ENCODE results near the gene TRPV3. TPM values are rescaled to one million over a fixed set of nuclear protein-coding genes. Genes with fewer than 3 reads are reported as not detected.

Gene TRPV3
- total RNA-seq, 1 donor from 2014 or later: 1.0 TPM

DNA sequence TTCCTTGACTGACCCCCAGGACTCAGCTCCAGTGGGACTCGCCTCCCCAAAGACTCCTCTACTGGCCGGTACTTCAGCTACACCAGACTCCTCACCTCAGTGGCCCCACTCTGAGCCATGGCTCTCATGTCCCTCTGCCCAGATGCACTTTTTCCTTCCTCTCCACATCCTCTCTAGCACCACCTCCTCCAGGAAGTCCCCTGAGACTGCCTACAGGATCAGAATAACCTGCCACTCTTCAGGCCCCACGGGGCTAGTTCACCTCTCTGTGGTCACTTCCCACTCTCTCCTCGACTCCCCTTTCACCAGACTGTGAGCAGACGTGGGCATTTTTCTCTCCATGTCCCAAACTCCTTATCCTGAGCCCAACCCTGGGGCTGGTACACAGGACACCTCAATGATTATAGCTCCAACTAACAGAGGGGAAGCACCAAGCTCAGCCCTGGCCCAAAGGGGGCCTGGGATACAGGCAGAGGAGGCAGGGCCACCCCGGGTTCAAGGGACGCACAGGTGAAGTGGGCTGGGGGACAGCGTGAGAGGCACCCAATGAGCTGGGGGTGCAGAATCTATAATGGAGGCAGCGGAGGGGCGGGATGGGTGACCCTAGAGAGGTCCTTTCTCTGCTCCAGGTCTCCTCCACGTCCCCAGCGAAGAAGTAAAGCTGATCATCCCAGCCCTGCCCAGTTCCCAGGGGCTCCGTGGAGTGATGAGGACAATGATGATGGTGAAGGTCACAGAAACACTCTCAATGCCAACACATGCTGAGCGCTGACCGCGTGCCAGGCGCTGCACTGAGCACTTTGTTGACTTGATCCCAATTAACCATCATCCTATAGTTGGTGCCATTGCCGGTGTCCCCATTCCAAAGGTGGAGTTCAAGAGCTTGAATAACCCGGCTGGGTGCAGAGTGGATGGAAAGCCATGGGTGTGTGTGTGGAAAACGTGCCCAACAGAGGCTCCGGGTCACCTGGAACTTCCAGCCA lies 3.9 kb downstream of the TRPV3 start:
- ATAC-seq (ENCODE audit: poor library complexity): no peak
- peak; percentile 40 for DNase-seq
- intact Hi-C loops (cut with DNase I): no loop called here

DNA sequence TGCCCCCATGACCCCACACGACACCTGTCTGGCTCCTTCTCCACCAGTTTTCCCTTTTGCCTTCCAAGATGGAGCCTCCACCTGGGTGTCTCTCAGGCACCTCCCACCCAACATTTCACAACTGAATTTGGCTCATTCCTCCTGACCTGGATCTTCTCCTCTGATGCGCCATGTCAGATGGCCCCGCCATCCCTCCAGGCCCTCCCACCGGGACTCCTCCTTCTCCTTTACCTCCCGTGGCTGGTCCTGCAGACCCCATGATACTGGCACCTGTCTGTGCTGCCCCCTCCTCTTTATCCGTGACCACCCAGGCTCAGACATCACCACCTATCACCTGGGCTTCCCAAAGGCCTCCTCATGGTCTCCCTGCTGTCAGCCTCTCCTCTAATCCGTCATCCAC lies 4.7 kb downstream of the TRPV3 start:
- intact Hi-C loops (cut with DNase I): no loop called here
- DNase-seq (peak; percentile 13), ATAC-seq (ENCODE audit: poor library complexity) (no peak)

DNA sequence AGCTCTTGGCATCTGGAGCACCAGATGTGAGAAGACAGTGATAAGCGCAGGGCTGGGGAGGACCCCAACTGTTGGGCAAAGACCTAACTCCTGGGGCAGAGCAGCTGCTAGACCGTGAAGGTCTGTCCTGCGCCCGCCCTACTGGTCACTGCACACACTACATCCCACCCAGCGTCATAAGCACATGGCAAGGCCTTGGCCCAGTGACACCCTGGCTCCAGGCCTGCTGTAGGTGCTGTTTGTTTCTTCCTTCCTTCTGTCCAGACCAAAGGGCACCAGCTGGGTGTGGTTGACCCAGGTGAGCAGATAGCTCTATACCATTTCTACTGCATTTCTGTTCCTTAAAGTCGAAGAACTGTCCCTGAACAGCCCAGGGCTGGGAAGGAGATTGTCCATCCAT lies 6.4 kb downstream of the TRPV3 start:
- intact Hi-C loops (cut with DNase I): no loop called here
- DNase-seq (peak; percentile 13), ATAC-seq (ENCODE audit: poor library complexity) (no peak)

DNA sequence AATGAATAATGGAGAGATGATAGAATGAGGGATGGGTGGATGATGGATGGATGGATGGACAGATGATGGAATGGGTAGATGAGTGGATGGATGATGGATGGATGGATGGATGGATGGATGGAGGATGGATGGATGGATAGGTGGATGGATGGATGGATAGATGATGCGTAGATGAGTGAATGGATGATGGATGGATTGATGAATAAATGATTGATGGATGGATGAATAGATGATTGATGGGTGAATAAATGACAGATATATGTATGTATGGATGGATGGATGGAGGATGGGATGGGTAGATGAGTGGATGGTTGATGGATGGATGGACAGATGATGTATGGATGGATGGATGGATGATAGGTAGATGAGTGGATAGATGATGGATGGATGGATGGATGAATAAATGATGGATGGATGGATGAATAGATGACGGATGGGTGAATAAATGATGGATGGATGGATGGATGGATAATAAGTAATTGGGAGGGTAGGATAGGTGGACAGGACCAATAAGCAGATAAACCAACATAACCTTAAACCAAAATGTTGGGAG lies 7.9 kb downstream of the TRPV3 start:
- DNase-seq (no peak), ATAC-seq (ENCODE audit: poor library complexity) (no peak)
- intact Hi-C loops (cut with DNase I): no loop called here

DNA sequence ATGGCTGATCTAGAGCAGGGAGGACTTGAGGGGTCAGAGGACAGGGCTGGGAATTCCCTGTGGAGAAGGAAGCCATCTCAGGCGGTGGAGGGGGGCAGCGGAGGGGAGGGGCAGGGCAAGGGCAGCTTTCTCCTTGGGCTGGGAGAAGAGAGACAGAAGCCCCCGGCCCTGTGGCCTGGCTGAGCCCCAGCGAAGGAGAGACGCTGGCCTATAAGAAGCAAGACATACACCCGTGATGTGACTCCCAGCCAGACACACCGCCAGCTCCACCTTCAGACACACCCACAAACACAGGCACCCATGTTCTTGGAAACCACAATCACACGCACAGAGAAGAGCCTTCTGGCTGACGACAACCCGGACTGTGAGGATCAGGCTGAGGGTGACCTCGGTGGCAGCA lies 10.0 kb downstream of the TRPV3 start:
- peak; percentile 15 for DNase-seq
- ATAC-seq (ENCODE audit: poor library complexity): no peak
- intact Hi-C loops (cut with DNase I): no loop called here

DNA sequence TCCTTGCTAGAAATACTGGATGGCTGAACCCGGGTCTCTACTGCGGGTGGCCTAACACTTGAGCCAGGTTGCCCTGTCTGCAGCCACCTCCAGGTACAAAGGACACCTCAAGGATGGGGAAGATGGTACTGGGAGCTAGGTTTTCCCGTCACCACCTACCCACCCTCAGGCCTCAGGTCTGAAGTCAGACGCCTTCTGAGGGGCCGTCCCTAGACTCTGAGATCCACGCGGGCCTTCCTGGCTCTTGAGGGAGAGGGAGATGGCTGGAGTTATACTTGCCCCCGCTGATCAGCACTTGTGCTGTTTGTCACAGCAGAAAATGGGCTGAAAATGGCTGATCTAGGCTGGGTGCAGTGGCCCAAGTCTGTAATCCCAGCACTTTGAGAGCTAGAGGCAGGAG lies 10.6 kb downstream of the TRPV3 start:
- intact Hi-C loops (cut with DNase I): no loop called here
- DNase-seq (peak; percentile 7), ATAC-seq (ENCODE audit: poor library complexity) (no peak)

- intact Hi-C loops (cut with DNase I): no loop called here
- DNase-seq (peak; percentile 5), ATAC-seq (ENCODE audit: poor library complexity) (no peak)
Observed at GRCh38 chr17:3546521-3546920, 11.1 kb downstream of the TRPV3 start.

GRCh38 chr17:3545151-3545550 lies 12.5 kb downstream of the TRPV3 start:
- peak; percentile 8 for DNase-seq
- no peak for ATAC-seq (ENCODE audit: poor library complexity)
- intact Hi-C loops (cut with DNase I): no loop called here

DNA sequence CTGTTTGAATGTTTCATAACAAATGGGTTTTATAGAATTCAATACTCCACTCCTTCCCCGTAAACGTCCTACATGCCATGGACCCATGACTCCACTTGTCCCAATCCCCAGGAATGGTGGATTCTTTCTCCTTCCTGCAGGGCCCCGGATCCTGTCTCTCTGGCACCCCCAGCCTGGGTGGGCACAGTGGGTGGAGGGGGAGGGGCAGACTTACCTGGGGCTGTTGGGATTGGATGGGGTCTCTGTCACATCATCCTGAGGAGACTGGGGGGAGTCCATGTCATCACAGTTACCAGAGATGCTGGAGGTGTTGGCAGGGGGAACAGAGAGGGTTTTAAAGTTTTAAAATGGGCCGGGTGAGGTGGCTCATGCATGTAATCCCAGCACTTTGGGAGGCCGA lies 13.2 kb downstream of the TRPV3 start:
- ATAC-seq (ENCODE audit: poor library complexity) (no peak), DNase-seq (no peak)
- intact Hi-C loops (cut with DNase I): no loop called here

GRCh38 chr17:3543453-3543852 lies 14.2 kb downstream of the TRPV3 start:
- peak; percentile 14 for DNase-seq
- intact Hi-C loops (cut with DNase I): no loop called here
- no peak for ATAC-seq (ENCODE audit: poor library complexity)

- DNase-seq: peak; percentile 31
- intact Hi-C loops (cut with DNase I): no loop called here
- no peak for ATAC-seq (ENCODE audit: poor library complexity)
Observed at GRCh38 chr17:3542410-3543088, 15.1 kb downstream of the TRPV3 start.

- intact Hi-C loops (cut with DNase I): no loop called here
- no peak for ATAC-seq (ENCODE audit: poor library complexity)
- peak; percentile 18 for DNase-seq
Observed at GRCh38 chr17:3539881-3540540, 17.6 kb downstream of the TRPV3 start.

GRCh38 chr17:3536716-3537115 lies 20.9 kb downstream of the TRPV3 start:
- ATAC-seq (ENCODE audit: poor library complexity) (no peak), DNase-seq (no peak)
- intact Hi-C loops (cut with DNase I): no loop called here

GRCh38 chr17:3535253-3535995 lies 22.2 kb downstream of the TRPV3 start:
- DNase-seq (peak; percentile 81), ATAC-seq (ENCODE audit: poor library complexity) (peak; percentile 81)
- intact Hi-C loops (cut with DNase I): no loop called here

DNA sequence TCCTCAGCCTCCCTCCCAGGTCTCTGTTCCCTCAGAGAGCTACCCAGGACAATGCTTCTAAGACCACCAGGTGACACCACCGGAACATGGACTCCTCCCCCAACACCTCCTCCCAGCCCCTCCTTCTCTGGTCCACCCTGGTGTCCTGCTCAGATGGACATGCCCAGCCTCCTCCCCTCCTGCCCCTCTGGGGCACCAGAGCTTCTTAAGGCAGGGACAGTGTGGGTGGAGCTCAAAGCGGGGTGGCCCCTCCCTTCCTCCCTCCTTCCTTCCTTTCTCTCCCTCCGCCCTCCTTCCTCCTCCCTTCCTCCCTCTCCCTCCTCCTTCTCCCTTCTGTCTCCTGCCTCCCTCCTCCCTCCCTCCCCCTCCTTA lies 22.7 kb downstream of the TRPV3 start:
- ATAC-seq (ENCODE audit: poor library complexity) (no peak), DNase-seq (peak; percentile 70)
- intact Hi-C loops (cut with DNase I): no loop called here

GRCh38 chr17:3533752-3534151 lies 23.9 kb downstream of the TRPV3 start:
- no peak for DNase-seq
- no peak for ATAC-seq (ENCODE audit: poor library complexity)
- intact Hi-C loops (cut with DNase I): no loop called here

DNA sequence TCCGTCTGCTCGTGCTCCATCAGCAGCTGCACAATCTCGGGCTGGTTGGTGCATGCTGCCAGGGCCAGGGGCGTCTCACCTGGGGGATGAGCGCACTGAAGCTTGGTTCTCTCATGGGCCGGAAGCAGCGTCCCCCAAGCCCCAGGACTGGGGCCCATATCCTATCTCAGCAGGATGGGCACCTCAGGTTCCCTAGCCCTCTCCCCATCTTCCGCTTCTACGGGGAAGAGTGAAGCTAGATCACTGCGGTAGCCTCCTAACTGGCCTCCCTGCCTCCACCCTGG lies 24.8 kb downstream of the TRPV3 start:
- ATAC-seq (ENCODE audit: poor library complexity): no peak
- DNase-seq: no peak
- intact Hi-C loops (cut with DNase I): no loop called here

GRCh38 chr17:3532106-3532858 lies 25.3 kb downstream of the TRPV3 start:
- peak; percentile 27 for DNase-seq
- intact Hi-C loops (cut with DNase I): no loop called here
- no peak for ATAC-seq (ENCODE audit: poor library complexity)

All from Right ventricle myocardium superior (tissue), 1 donor.